Gastrocnemius medialis (tissue), 4 donors: ENCODE measurements around the gene ZNF407. TPM values are rescaled to one million over a fixed set of nuclear protein-coding genes. Genes with fewer than 3 reads are reported as not detected.
"Not testable (repeated sequence)": the region's sequence is repeated elsewhere in the genome, so short reads cannot be mapped to it uniquely, and the experiment has no call there.

Experiments used
- ATAC-seq, 2 donors: fragments of 150-250 bp; one replicate each; pipeline ENCODE4 v1.9.1; 2016
- DNase-seq, 2 donors: peaks; one replicate each; pipeline ENCODE4 v3.0.0-alpha.2; 2019
- H3K27ac ChIP-seq, 4 donors: fragments of 200-600 bp; sonication (generic); 1 replicate in 1 of 4; 2 replicates in 3 of 4; pipeline ENCODE4 v1.5.1; 2016 to 2018; ENCODE audit warnings: mild to moderate bottlenecking in 2 of 4, moderate library complexity in 1 of 4
- H3K27me3 ChIP-seq, 3 donors: fragments of 200-600 bp; sonication (generic) in 2 of 3; 1 replicate in 1 of 3; 2 replicates in 2 of 3; pipeline versions ENCODE4 v1.5.1 to v1.6.0; 2016 to 2019; ENCODE audit warnings: mild to moderate bottlenecking in 1 of 3, moderate library complexity in 1 of 3
- H3K36me3 ChIP-seq, 2 donors: fragments of 200-600 bp; sonication (generic) in 1 of 2; one replicate each; pipeline ENCODE4 v1.5.1; 2017 to 2018
- H3K4me1 ChIP-seq, 2 donors: fragments of 200-600 bp; sonication (generic) in 1 of 2; one replicate each; pipeline ENCODE4 v1.5.1; 2016 to 2017; ENCODE audit warnings: mild to moderate bottlenecking in 2 of 2
- H3K4me3 ChIP-seq, 4 donors: fragments of 200-600 bp; sonication (generic) in 3 of 4; 1 replicate in 1 of 4; 2 replicates in 3 of 4; pipeline ENCODE4 v1.5.1; 2016 to 2019; ENCODE audit warnings: mild to moderate bottlenecking in 2 of 4
- H3K9me3 ChIP-seq, 3 donors: fragments of 200-600 bp; sonication (generic) in 2 of 3; 1 replicate in 1 of 3; 2 replicates in 2 of 3; pipeline ENCODE4 v1.5.1; 2016 to 2019
- CTCF ChIP-seq, 5 experiments: fragments of 450-650 bp in 3 of 5; fragments of 200-600 bp in 2 of 5; sonication (generic) in 2 of 5; IDR thresholded peaks in 4 of 5; conservative IDR thresholded peaks in 1 of 5; 1 replicate in 4 of 5; 2 replicates in 1 of 5; pipeline ENCODE4 v1.5.1; 2016 to 2019; ENCODE audit warnings: antibody characterized with exemption in 5 of 5, mild to moderate bottlenecking in 3 of 5, moderate library complexity in 3 of 5
- POLR2A ChIP-seq, 2 donors: fragments of 450-650 bp; IDR thresholded peaks; one replicate each; pipeline ENCODE4 v1.6.1; 2017; ENCODE audit warnings: antibody characterized with exemption in 2 of 2, mild to moderate bottlenecking in 2 of 2, moderate library complexity in 2 of 2
- in situ Hi-C, 4 donors: fragments of 200-750 bp; cut with MboI; loops; one replicate each; pipeline versions ENCODE4 v1.15.0 to v1.8.0; 2017; ENCODE audit warnings: low sequenced_read_pairs in 4 of 4
- intact Hi-C: fragments of 100-400 bp; cut with DNase I; formaldehyde crosslinking; loops from one replicate; pipeline ENCODE4 v1.15.1; 2023; ENCODE audit warnings: low total_unique reads
- total RNA-seq, 4 donors: library from RNA; depleted of rRNA; stranded (reverse); fragments of >200 nt; gene quantifications; one replicate each; pipeline versions ENCODE4 v1.1.0 to v1.2.3, GENCODE V29; 2016

The ZNF407 gene
- total RNA-seq, 4 donors from 2014 or later = 5.9 to 11.4 (median 9.2) TPM

DNA sequence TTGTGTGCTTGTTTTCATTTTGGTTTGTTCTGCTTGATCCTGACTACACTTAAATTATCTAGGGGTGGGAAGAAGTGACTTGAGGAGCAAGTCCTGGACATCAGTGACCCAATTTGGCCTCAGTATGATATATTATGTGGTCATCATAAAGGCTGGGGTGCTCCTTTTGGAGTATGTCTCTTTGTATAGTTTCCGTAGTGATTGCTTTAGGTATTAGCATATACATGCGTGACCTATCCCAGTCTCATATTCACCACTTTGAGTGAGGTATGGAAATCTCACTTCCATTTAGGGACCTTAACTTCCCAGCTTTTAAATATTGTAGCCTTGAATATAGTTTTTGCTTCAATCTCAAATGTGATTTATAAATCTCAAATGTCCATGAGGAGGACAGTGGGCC lies 370.3 kb downstream of the ZNF407 start:
- no peak overlapping the region for H3K27ac ChIP-seq
- TF ChIP-seq POLR2A (IDR thresholded peaks at IDR 0.05) = no peak
- no peak for TF ChIP-seq CTCF (IDR thresholded peaks at IDR 0.05 in 4 of 5, conservative IDR thresholded peaks at IDR 0.05 in 1 of 5)
- no peaks in the 10 kb centered on the region for H3K27me3 ChIP-seq
- no peaks in the 10 kb centered on the region for H3K9me3 ChIP-seq
- H3K4me1 ChIP-seq = no peaks in the 10 kb centered on the region
- DNase-seq (no peak), ATAC-seq (no peak)
- intact Hi-C loops (no loop called here), in situ Hi-C loops (no loop called here)
- no peaks in the 10 kb centered on the region for H3K36me3 ChIP-seq
- H3K4me3 ChIP-seq = no peak overlapping the region

DNA sequence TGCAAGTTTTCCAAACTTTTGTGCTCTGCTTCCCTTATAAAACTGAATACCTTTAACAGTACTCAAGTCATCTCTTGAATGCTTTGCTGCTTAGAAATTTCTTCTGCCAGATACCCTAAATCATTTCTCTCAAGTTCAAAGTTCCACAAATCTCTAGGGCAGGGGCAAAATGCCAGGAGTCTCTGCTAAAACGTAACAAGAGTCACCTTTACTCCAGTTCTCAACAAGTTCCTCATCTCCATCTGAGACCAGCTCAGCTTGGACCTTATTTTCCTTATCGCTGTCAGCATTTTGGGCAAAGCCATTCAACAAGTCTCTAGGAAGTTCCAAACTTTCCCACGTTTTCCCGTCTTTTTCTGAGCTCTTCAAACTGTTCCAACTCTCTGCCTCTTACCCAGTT lies 373.7 kb downstream of the ZNF407 start:
- H3K4me1 ChIP-seq, H3K27me3 ChIP-seq, H3K27ac ChIP-seq, H3K36me3 ChIP-seq, ATAC-seq, H3K9me3 ChIP-seq, DNase-seq, H3K4me3 ChIP-seq, in situ Hi-C loops, intact Hi-C loops: not testable (repeated sequence)

DNA sequence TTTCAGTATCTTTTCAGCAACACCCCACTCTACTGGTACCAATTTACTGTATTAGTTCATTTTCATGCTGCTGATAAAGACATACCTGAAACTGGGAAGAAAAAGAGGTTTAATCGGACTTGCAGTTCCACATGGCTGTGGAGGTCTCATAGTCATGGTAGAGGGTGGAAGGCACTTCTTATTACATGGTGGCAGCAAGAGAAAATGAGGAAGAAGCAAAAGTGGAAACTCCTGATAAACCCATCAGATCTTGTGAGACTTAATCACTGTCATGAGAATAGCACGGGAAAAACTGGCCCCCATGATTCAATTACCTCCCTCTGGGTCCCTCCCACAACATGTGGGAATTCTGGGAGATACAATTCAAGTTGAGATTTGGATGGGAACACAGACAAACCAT lies 374.1 kb downstream of the ZNF407 start:
- ATAC-seq, H3K36me3 ChIP-seq, DNase-seq, H3K4me1 ChIP-seq, H3K9me3 ChIP-seq, intact Hi-C loops, in situ Hi-C loops, H3K27ac ChIP-seq, H3K4me3 ChIP-seq, H3K27me3 ChIP-seq: not testable (repeated sequence)

GRCh38 chr18:74972354-74972753 lies 374.7 kb downstream of the ZNF407 start:
- DNase-seq = no peak
- H3K4me3 ChIP-seq = no peak overlapping the region
- no peaks in the 10 kb centered on the region for H3K4me1 ChIP-seq
- intact Hi-C loops = no loop called here
- no peaks in the 10 kb centered on the region for H3K27me3 ChIP-seq
- in situ Hi-C loops = no loop called here
- no peaks in the 10 kb centered on the region for H3K9me3 ChIP-seq
- no peak for ATAC-seq
- no peaks in the 10 kb centered on the region for H3K36me3 ChIP-seq
- no peak overlapping the region for H3K27ac ChIP-seq
- TF ChIP-seq CTCF (IDR thresholded peaks at IDR 0.05 in 4 of 5, conservative IDR thresholded peaks at IDR 0.05 in 1 of 5) = no peak

DNA sequence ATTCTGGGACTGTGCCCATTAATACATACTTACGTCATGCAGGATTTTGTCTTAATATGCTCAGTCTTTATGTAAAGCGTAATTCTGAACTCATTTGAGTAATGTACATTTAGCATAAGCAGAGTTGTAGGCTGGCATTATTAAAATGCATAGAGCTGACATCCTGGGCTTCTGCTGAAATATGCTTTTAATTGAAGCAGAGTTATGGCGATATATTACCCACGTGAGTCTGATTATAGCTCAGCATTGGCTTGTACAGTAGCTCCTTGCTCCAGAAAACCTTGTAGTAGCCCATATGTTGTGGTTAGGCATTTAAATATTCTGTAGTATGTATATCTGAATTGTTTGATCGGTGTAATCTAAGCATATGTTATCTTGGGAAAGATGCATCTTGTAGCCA lies 377.3 kb downstream of the ZNF407 start:
- Histone ChIP-seq H3K9me3 (no peaks in the 10 kb centered on the region), H3K36me3 (no peaks in the 10 kb centered on the region), H3K4me1 (no peaks in the 10 kb centered on the region), H3K4me3 (no peak overlapping the region), H3K27me3 (no peaks in the 10 kb centered on the region), H3K27ac (no peak overlapping the region)
- in situ Hi-C loops (no loop called here), intact Hi-C loops (no loop called here)
- no peak for TF ChIP-seq CTCF (IDR thresholded peaks at IDR 0.05 in 4 of 5, conservative IDR thresholded peaks at IDR 0.05 in 1 of 5)
- TF ChIP-seq POLR2A (IDR thresholded peaks at IDR 0.05) = no peak
- no peak for ATAC-seq
- DNase-seq = no peak

DNA sequence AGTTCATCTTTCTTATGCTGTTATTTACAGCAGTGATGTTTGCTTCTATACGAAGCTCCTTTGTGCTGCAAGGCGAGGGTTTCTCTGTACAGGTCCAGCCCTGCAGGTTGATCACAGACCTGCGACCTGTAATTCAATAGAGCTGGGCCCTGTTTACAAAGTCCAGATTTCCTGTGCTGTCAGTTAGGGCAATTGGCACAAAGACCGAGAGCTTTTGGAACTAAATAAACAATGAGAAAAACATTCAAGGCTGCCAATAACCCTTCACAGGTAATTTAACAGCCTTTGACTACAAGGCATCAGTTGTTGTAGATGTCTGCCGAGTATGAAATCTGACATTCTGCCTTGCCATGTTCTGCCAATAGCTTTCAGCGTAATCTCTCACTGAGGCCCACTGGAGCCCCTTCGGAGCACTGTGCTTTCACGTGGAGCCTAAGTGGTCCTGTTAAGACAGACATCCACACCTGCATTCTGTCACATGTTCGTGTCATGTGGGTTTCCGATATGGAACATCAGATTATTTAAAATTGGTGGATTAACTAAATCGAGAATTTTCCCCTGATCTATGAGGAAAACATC lies 378.8 kb downstream of the ZNF407 start:
- no peak for TF ChIP-seq POLR2A (IDR thresholded peaks at IDR 0.05)
- TF ChIP-seq CTCF (IDR thresholded peaks at IDR 0.05 in 4 of 5, conservative IDR thresholded peaks at IDR 0.05 in 1 of 5) = no peak
- Histone ChIP-seq H3K4me3 (no peak overlapping the region), H3K36me3 (no peaks in the 10 kb centered on the region), H3K4me1 (no peaks in the 10 kb centered on the region), H3K27ac (no peak overlapping the region), H3K9me3 (no peaks in the 10 kb centered on the region), H3K27me3 (no peaks in the 10 kb centered on the region)
- in situ Hi-C loops = no loop called here
- ATAC-seq = no peak
- DNase-seq = no peak
- intact Hi-C loops = no loop called here
